SK-N-DZ (cell line): ENCODE measurements around the gene PLCH1.

Source experiments
- DNase-seq: peaks from one replicate; pipeline ENCODE4 v3.0.0-alpha.2; 2015; ENCODE audit warnings: low spot score
- small RNA-seq, 2 experiments: library from RNA; depleted of rRNA; stranded (forward); fragments of <200 nt; gene quantifications; one replicate each; pipeline ENCODE3, GENCODE V24; 2014

Gene PLCH1

DNA sequence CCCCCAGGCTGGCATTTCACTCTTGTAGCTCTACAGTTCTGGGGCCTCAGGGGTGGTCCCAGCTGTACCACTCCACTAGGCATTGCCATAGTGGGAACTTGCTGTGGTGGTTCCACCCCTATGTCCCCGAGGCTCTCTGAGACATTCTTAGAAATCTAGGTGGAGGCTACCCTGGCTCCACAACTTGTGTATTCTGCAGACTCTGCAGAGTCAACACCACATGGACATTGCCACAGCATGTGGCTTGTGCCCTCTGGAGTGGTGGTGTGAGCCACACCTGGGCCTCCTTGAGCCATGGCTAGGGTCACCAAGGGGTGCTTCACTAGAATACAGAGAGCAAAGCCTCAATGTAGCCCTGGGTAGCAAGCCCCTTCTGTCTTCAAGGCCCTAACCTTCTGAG, 397.0 kb downstream of the PLCH1 start:
- DNase-seq, result no peak

DNA sequence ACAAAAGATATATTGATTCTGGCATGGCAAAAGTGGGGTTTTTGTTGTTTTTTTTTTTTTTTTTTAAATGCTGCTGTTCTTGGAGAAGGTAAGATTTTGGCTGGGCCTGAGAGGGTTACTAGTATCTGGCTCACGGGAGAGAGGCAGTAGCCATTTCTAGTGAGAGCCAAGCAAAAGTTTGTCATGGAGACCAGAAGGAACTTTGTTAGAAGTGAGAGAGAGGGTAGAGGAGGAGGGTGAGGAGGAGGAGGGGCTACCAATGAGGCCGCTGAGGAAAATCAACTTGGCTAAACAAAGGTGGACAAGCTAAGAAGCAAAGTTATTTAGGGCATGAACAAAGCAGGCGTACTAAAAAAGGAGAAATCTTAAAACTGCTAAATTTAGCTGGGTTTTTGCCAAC, 402.5 kb downstream of the PLCH1 start:
- DNase-seq, result no peak

DNA sequence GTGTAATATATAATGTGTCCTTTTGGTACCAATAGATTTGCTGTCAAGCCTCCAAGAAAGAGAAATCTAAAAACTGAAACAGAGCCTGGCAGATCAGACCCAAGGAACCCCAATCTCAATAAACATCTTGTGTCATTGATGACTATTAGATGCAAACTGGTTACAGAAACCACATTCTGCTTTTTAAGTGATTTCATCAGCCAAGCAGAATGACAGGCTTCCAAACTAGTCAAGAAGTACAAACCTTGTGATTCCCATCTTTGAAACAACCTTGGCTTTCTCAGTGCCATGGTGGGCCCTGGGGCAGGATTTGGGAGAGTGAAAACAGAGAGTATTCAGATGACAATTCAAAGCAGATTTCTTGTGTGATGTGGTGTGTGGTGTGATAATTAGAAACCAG, 405.8 kb downstream of the PLCH1 start:
- no peak for DNase-seq

DNA sequence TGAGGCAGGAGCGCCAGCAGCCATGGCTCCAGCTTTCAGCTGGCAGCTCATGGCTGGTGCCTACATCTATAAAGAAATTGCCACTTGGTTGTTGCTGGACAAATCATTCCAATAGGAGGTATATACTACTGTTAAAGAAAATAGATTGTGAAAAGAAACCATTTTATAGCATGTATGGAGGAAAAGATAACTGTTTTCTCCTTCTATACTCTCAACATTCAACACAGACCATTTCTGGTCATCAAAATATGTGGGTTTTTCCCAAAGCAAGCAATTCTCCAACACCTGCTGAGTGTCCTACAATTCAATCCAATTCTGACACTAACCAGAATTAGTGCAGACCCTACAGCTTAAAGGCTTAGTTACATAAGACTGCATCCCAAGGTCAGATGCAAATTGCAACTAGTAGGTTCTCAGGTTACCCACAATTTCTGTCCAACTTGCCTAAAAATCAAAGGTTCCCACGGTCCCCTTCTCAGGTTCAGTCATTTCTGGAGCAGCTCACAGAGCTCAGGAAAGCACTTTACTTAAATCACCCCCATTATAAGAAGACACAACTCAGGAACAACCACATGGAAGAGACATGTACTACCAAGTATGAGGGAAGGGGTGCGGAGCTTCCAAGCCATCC, 409.0 kb downstream of the PLCH1 start:
- DNase-seq, result no peak

DNA sequence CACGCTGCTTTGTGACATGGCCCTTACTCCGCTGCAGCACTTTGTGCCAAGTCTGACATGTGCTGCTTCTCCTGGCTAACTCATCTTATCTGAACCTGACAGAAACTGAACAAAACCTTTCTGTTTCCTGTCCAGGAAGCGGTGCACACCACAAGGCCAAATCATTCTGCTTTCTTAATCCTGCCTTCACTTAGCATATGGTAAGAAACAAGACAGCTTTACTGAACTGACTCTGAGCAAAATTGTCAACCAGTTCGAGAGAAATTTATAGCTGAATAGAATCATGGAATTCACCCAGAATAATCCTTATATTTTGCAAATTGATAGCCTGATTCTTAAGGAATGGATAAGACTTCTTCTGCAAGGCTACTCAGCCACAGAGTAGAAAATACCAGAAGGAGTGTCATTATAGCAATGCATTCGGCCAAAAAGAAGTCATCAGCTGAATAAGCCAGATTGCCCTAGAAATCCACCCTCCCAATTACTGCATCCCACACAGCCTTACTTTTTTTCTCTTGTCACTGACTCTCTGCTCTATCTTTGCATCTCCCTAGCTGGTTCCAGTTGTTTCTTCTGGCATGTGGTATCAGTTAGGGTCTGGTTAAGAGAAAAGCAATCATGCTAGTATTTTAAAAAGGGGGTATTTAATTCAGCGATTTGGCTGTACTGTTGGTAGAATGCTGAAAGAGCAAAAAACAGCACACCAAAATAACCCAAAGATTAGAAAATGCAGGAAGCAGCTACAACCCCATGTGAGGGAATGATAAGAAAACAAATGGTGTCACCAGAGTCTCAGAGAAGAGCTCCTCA, 409.8 kb downstream of the PLCH1 start:
- no peak for DNase-seq

DNA sequence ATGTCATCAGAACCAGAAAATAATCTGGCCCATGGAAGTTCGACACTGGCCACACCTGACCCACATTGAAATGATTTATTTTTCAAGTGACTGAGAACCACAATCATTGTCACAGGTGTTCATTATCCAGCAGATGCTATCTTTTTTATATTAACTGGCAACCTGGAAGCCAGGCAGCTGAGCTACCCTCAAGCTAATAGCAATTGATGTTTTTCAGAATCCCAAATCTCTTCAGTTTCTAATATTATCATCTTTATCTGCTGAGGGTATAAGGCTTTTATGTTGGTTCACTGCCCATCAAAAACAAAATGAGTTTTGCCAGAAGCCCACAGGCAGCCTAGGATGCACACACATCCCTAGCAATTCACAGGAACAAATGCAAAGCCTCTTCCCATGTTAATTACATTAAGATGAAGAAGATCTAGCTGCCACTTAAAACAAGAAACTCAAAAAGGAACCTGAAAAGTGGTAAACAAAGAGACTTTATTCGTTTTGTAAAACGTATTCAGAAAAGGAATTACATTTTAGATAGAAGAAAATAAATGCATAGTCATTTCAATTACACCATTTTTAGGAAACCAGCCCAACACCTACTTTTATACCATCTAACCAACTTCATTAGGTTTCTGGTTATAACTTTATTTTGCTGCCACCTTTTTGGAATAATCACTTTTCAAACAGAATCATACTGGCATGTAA, 410.5 kb downstream of the PLCH1 start:
- no peak for DNase-seq

DNA sequence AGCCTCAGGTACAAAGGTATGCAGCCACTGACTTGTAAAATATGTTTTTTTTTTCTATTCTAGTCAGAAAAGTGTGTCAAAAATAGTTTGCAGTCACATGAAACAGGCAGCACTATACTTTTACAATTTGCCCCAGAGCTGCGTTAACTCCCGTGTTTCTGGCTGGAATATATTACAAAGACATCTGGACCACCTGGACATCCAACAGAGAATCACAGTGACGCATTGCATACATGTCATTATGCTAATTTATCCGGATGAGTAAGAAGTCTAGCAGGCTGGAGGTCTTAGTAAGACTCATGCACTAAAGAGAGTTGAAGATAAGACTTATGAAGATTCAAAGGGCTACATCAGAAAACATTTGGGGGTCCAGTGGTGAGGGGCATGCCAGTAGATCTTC, 412.2 kb downstream of the PLCH1 start:
- no peak for DNase-seq

DNA sequence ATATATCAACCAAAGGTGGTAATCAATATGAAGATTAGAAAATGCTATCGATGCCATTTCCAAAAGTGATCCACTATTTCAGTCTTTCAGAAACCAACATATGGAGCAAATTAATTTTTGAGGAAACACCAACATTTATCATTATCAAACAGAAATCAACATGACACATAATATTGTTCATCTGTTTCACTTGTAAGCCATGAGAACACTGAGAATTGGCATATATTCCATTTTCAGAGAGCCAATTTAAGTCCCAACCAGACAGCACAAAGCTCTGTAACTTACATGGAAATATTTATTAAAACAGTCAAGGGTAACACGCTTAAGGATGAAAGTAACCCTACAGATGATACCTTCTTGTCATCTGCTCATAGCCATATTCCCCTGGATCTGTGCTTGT, 413.8 kb downstream of the PLCH1 start:
- no peak for DNase-seq

DNA sequence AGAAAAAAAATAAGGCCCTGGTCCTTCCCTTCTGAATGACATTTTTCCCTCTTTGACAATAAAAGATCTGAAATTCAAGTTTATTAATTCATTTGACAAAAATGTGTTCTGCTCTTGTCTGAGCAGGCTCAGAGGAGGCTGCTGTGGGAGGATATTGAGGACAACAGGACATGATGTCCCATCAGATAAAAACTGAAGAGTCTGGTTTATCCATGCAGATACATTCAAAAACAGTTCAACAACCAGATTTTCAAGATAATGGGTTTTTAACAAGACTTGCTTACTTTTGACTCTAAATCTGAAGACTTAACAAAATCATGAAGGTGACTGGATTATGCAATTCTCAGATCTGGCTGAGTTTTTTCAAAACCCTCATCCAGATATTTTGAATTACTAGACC, 414.5 kb downstream of the PLCH1 start:
- peak; percentile 29 for DNase-seq

DNA sequence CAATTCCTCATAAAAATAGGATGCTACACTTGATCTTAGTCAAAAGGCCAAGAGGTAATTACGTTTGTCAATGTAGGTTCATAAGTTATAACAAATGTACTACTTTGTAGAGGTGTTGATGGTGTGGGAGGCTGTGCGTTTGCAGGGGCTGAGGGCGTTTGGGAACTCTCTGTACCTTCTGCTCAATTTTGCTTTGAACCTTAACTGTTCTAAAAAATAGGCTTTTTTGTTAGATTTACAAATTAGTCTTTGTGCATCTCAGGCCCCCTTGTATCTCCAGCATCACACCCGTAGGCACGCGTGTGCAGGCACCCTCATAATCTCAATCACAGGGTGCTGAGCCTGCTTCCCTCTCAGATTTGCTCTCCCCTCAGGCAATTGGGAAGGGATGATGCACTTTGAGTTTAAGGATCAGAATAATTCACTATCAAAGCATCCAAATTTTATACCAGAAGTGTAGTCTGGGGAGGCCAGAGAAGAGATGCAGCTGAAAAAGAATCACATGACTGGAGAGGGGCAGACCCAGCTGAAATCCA, 415.3 kb downstream of the PLCH1 start:
- no peak for DNase-seq

DNA sequence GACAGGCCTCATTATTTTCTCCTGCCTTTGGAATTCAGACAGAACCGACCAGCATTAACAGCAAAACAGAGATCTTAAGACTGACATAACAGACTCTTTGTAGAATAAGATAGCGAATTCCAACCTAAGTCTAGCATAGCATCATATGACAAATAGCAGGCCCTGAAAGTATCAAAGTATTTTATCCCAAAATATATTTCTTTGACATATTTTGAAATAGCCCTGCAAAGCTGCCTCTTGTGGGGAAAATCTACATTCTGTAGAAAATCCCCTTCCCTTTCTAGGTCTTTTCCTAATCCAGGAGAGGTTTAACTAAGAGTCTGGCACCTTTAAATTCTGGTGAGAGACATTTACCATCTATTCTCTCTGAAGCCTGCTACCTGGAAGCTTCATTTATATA, 417.0 kb downstream of the PLCH1 start:
- no peak for DNase-seq

DNA sequence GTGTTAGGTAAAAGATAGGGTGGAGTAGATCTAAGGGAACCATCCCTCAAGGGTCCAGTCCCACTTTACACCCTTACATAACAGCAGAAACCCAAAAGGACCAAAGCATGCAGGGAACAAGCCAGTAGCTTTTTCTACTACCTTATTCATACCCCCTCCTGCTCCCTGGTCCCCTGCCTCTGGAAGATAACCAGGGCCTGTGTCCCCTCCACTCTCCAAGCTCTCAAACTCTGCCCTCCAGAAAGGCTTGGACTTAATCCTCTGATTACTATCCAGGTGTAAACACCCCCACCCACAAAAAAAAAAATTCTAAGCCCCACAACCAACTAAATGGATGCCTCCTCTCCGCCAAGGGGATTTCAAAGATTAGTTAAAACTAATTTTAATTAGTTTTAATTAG, 417.4 kb downstream of the PLCH1 start:
- DNase-seq, result no peak

DNA sequence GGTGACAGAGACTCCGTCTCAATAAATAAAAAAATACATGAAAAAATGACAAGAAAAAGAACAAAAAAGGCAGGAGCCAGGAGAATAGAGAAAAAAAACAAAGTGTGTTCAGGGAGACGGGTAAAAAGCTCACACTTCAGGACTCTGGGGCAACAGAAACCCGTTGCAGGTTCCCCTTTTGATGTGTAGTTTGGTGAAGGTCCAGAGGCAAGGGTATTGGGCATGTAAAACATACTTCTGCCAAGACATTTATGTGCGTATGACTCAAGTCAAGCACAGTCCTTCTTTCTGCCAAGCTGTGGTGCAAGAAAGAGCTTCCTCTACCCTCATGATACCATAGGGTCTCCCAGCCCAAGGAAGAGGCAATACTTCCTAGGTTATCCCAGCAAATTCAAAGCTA, 418.0 kb downstream of the PLCH1 start:
- DNase-seq, result no peak

DNA sequence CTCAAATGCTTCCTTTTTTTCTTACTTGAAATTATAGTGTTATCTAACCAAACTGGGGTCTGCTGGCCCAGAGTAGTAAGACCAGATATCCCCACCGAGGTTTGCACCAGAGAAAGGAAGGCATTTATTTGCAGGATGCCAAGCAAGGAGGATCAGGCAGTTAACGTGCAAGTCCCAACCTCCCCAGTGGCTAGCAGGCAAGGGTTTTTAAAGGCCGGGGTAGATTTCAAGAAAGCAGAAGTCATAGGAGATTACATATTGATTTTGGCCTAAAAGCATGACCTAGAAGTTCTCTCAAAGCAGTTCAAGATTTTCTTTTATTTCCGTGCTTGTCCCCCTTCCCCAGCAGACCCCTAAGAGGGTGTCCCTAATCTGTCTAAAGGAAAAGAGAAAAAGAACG, 418.6 kb downstream of the PLCH1 start:
- DNase-seq, result no peak

Small RNA genes within 50 kb of the gene (small RNA-seq; reads per million reads assigned to genes)
- gene AC108729.3 (0 reads per million in 2 experiments), gene RN7SL715P (0 to 0.09 reads per million in 2 experiments)
